ENCODE results near the gene HSPG2. TPM values are rescaled to one million over a fixed set of nuclear protein-coding genes. Genes with fewer than 3 reads are reported as not detected.

The HSPG2 gene
- total RNA-seq, 2 experiments from 2014 or later: 3.2 to 3.8 TPM

- ChIA-PET POLR2A (no interaction called here), CTCF (no interaction called here)
- H3K27me3 Mint-ChIP-seq (ENCODE audit: low read depth): no peaks in the 10 kb centered on the region
- DNase-seq (no peak), ATAC-seq (no peak)
- no peak overlapping the region for H3K27ac Mint-ChIP-seq
- no peaks in the 10 kb centered on the region for H3K36me3 Mint-ChIP-seq (ENCODE audit: low read depth)
- peaks cover 18% of the 10 kb centered on the region for H3K4me1 Mint-ChIP-seq (ENCODE audit: low read depth)
- no peak overlapping the region for H3K4me3 Mint-ChIP-seq
- H3K9me3 Mint-ChIP-seq (ENCODE audit: insufficient read depth): no peaks in the 10 kb centered on the region
Measured at GRCh38 chr1:21855257-21856096, 81.6 kb downstream of the HSPG2 start.

- CTCF ChIA-PET: no interaction called here
- Mint-ChIP-seq H3K36me3 (ENCODE audit: low read depth) (no peaks in the 10 kb centered on the region), H3K27me3 (ENCODE audit: low read depth) (no peaks in the 10 kb centered on the region), H3K9me3 (ENCODE audit: insufficient read depth) (no peaks in the 10 kb centered on the region), H3K4me1 (ENCODE audit: low read depth) (peaks cover 18% of the 10 kb centered on the region), H3K27ac (no peak overlapping the region), H3K4me3 (no peak overlapping the region)
- POLR2A ChIA-PET: no interaction called here
- DNase-seq (no peak), ATAC-seq (no peak)
Measured at GRCh38 chr1:21854751-21855131, 82.4 kb downstream of the HSPG2 start.

GRCh38 chr1:21854090-21854750, 82.9 kb downstream of the HSPG2 start:
- ChIA-PET POLR2A (no interaction called here), CTCF (no interaction called here)
- Mint-ChIP-seq H3K9me3 (ENCODE audit: insufficient read depth) (no peaks in the 10 kb centered on the region), H3K4me3 (no peak overlapping the region), H3K27ac (no peak overlapping the region), H3K4me1 (ENCODE audit: low read depth) (peaks cover 18% of the 10 kb centered on the region), H3K36me3 (ENCODE audit: low read depth) (no peaks in the 10 kb centered on the region), H3K27me3 (ENCODE audit: low read depth) (no peaks in the 10 kb centered on the region)
- ATAC-seq (no peak), DNase-seq (no peak)

GRCh38 chr1:21853131-21853427, 84.0 kb downstream of the HSPG2 start:
- H3K36me3 Mint-ChIP-seq (ENCODE audit: low read depth): no peaks in the 10 kb centered on the region
- CTCF ChIA-PET: no interaction called here
- POLR2A ChIA-PET: interaction anchor here (0.6 kb wide), 1 partner anchor 1820 kb away, joined by 3 read pairs; no protein-coding TSS in a partner anchor

GRCh38 chr1:21852282-21853130, 84.6 kb downstream of the HSPG2 start:
- Mint-ChIP-seq H3K27ac (peak overlapping the region; percentile 66), H3K9me3 (ENCODE audit: insufficient read depth) (no peaks in the 10 kb centered on the region), H3K36me3 (ENCODE audit: low read depth) (no peaks in the 10 kb centered on the region), H3K4me1 (ENCODE audit: low read depth) (peaks cover 7% of the 10 kb centered on the region), H3K27me3 (ENCODE audit: low read depth) (no peaks in the 10 kb centered on the region), H3K4me3 (no peak overlapping the region)
- DNase-seq (peak; percentile 27), ATAC-seq (no peak)
- POLR2A ChIA-PET: no interaction called here
- CTCF ChIA-PET: no interaction called here

More at GRCh38 chr1:21853131-21853427, 84.0 kb downstream of the HSPG2 start:
- H3K4me1 Mint-ChIP-seq (ENCODE audit: low read depth): peaks cover 12% of the 10 kb centered on the region
- DNase-seq (no peak), ATAC-seq (no peak)
- no peak overlapping the region for H3K27ac Mint-ChIP-seq
- no peak overlapping the region for H3K4me3 Mint-ChIP-seq
- H3K27me3 Mint-ChIP-seq (ENCODE audit: low read depth): no peaks in the 10 kb centered on the region
- H3K9me3 Mint-ChIP-seq (ENCODE audit: insufficient read depth): no peaks in the 10 kb centered on the region

- ATAC-seq: no peak
- Mint-ChIP-seq H3K9me3 (ENCODE audit: insufficient read depth) (no peaks in the 10 kb centered on the region), H3K36me3 (ENCODE audit: low read depth) (no peaks in the 10 kb centered on the region), H3K4me1 (ENCODE audit: low read depth) (peaks cover 3% of the 10 kb centered on the region), H3K27me3 (ENCODE audit: low read depth) (no peaks in the 10 kb centered on the region), H3K4me3 (no peak overlapping the region), H3K27ac (peak overlapping the region; percentile 66)
- POLR2A ChIA-PET: interaction anchor here (0.5 kb wide), 1 partner anchor 247 kb away, joined by 4 read pairs; no protein-coding TSS in a partner anchor
- CTCF ChIA-PET: no interaction called here
- DNase-seq: no peak
Measured at GRCh38 chr1:21851430-21852250, 85.5 kb downstream of the HSPG2 start.

GRCh38 chr1:21849909-21850576, 87.1 kb downstream of the HSPG2 start:
- Mint-ChIP-seq H3K9me3 (ENCODE audit: insufficient read depth) (no peaks in the 10 kb centered on the region), H3K4me3 (no peak overlapping the region), H3K27me3 (ENCODE audit: low read depth) (no peaks in the 10 kb centered on the region), H3K27ac (no peak overlapping the region), H3K36me3 (ENCODE audit: low read depth) (no peaks in the 10 kb centered on the region), H3K4me1 (ENCODE audit: low read depth) (peaks cover 3% of the 10 kb centered on the region)
- ATAC-seq (no peak), DNase-seq (no peak)
- ChIA-PET CTCF (no interaction called here), POLR2A (no interaction called here)

GRCh38 chr1:21848524-21849174, 88.5 kb downstream of the HSPG2 start:
- POLR2A ChIA-PET: no interaction called here
- Mint-ChIP-seq H3K9me3 (ENCODE audit: insufficient read depth) (no peaks in the 10 kb centered on the region), H3K36me3 (ENCODE audit: low read depth) (no peaks in the 10 kb centered on the region), H3K4me3 (no peak overlapping the region), H3K4me1 (ENCODE audit: low read depth) (peaks cover 3% of the 10 kb centered on the region), H3K27me3 (ENCODE audit: low read depth) (no peaks in the 10 kb centered on the region), H3K27ac (no peak overlapping the region)
- no peak for ATAC-seq
- no peak for DNase-seq
- CTCF ChIA-PET: no interaction called here

GRCh38 chr1:21847223-21848205, 89.6 kb downstream of the HSPG2 start:
- ChIA-PET CTCF (no interaction called here), POLR2A (interaction anchor here (0.6 kb wide), 1 partner anchor 1671 kb away, joined by 4 read pairs; no protein-coding TSS in a partner anchor)
- H3K36me3 Mint-ChIP-seq (ENCODE audit: low read depth): no peaks in the 10 kb centered on the region
- no peak overlapping the region for H3K4me3 Mint-ChIP-seq
- ATAC-seq (no peak), DNase-seq (no peak)
- no peaks in the 10 kb centered on the region for H3K9me3 Mint-ChIP-seq (ENCODE audit: insufficient read depth)
- H3K27ac Mint-ChIP-seq: no peak overlapping the region
- no peaks in the 10 kb centered on the region for H3K27me3 Mint-ChIP-seq (ENCODE audit: low read depth)
- peaks cover 3% of the 10 kb centered on the region for H3K4me1 Mint-ChIP-seq (ENCODE audit: low read depth)
